ENCODE measurements around the gene USP3.

- TF ChIP-seq EP300 (IDR thresholded peaks at IDR 0.05; ENCODE audit: borderline replicate concordance) (no peak), CEBPB (IDR thresholded peaks at IDR 0.05) (no peak), FOXM1 (IDR thresholded peaks at IDR 0.05; ENCODE audit: borderline replicate concordance, low read depth) (no peak), USF1 (IDR thresholded peaks at IDR 0.05) (no peak), REST (IDR thresholded peaks at IDR 0.05; ENCODE audit: low read depth) (no peak), TCF12 (IDR thresholded peaks at IDR 0.05; ENCODE audit: low read depth) (no peak), TAF1 (IDR thresholded peaks at IDR 0.05; ENCODE audit: low read depth) (no peak), CREB1 (IDR thresholded peaks at IDR 0.05; ENCODE audit: low read depth) (no peak), MAX (IDR thresholded peaks at IDR 0.05) (no peak)
Observed at GRCh38 chr15:63530752-63531299, 26.4 kb downstream of the USP3 start.
